ENCODE results near the gene IDH3A. TPM values are rescaled to one million over a fixed set of nuclear protein-coding genes. Genes with fewer than 3 reads are reported as not detected.

Gene IDH3A
- total RNA-seq, 1 donor from 2014 or later, result 28.9 TPM

- no peak overlapping the region for H3K4me3 Mint-ChIP-seq
- DNase-seq (ENCODE audit: low spot score in 2 of 2, unreplicated experiment in 2 of 2), result no peak
- H3K9me3 Mint-ChIP-seq, result no peaks in the 10 kb centered on the region
- H3K27ac Mint-ChIP-seq, result no peak overlapping the region
- H3K36me3 Mint-ChIP-seq, result peaks cover 40% of the 10 kb centered on the region
- H3K4me1 Mint-ChIP-seq, result no peaks in the 10 kb centered on the region
- TF ChIP-seq CTCF (IDR thresholded peaks at IDR 0.05; ENCODE audit: unreplicated experiment), result no peak
- H3K27me3 Mint-ChIP-seq (ENCODE audit: low read depth), result no peaks in the 10 kb centered on the region
Observed at GRCh38 chr15:78170848-78171773, 21.9 kb downstream of the IDH3A start.

- Mint-ChIP-seq H3K9me3 (no peaks in the 10 kb centered on the region), H3K27ac (no peak overlapping the region), H3K36me3 (peaks cover 38% of the 10 kb centered on the region), H3K27me3 (ENCODE audit: low read depth) (peaks cover under 1% of the 10 kb centered on the region), H3K4me1 (no peaks in the 10 kb centered on the region), H3K4me3 (no peak overlapping the region)
- DNase-seq (ENCODE audit: low spot score in 2 of 2, unreplicated experiment in 2 of 2), result no peak
- no peak for TF ChIP-seq CTCF (IDR thresholded peaks at IDR 0.05; ENCODE audit: unreplicated experiment)
Observed at GRCh38 chr15:78171864-78172472, 22.8 kb downstream of the IDH3A start.

GRCh38 chr15:78174401-78174800 is 25.2 kb downstream of the IDH3A start:
- H3K9me3 Mint-ChIP-seq, result no peaks in the 10 kb centered on the region
- DNase-seq (ENCODE audit: low spot score in 2 of 2, unreplicated experiment in 2 of 2), result no peak
- H3K27ac Mint-ChIP-seq, result no peak overlapping the region
- TF ChIP-seq CTCF (IDR thresholded peaks at IDR 0.05; ENCODE audit: unreplicated experiment), result no peak
- peaks cover 20% of the 10 kb centered on the region for H3K36me3 Mint-ChIP-seq
- no peak overlapping the region for H3K4me3 Mint-ChIP-seq
- H3K27me3 Mint-ChIP-seq (ENCODE audit: low read depth), result peaks cover 2% of the 10 kb centered on the region
- H3K4me1 Mint-ChIP-seq, result no peaks in the 10 kb centered on the region

GRCh38 chr15:78175330-78175729 is 26.2 kb downstream of the IDH3A start:
- peaks cover 2% of the 10 kb centered on the region for H3K27me3 Mint-ChIP-seq (ENCODE audit: low read depth)
- H3K27ac Mint-ChIP-seq, result no peak overlapping the region
- no peak for DNase-seq (ENCODE audit: low spot score in 2 of 2, unreplicated experiment in 2 of 2)
- H3K4me3 Mint-ChIP-seq, result no peak overlapping the region
- H3K9me3 Mint-ChIP-seq, result no peaks in the 10 kb centered on the region
- peaks cover 19% of the 10 kb centered on the region for H3K36me3 Mint-ChIP-seq
- no peaks in the 10 kb centered on the region for H3K4me1 Mint-ChIP-seq
- TF ChIP-seq CTCF (IDR thresholded peaks at IDR 0.05; ENCODE audit: unreplicated experiment), result no peak

GRCh38 chr15:78177447-78177873 is 28.3 kb downstream of the IDH3A start:
- DNase-seq (ENCODE audit: low spot score in 2 of 2, unreplicated experiment in 2 of 2), result peak in 1 of 2 experiments; percentile 57
- H3K9me3 Mint-ChIP-seq, result no peaks in the 10 kb centered on the region
- H3K36me3 Mint-ChIP-seq, result peaks cover 5% of the 10 kb centered on the region

More at GRCh38 chr15:78177447-78177873, 28.3 kb downstream of the IDH3A start:
- peaks cover 2% of the 10 kb centered on the region for H3K27me3 Mint-ChIP-seq (ENCODE audit: low read depth)
- no peak overlapping the region for H3K27ac Mint-ChIP-seq
- peak; percentile 45 for TF ChIP-seq CTCF (IDR thresholded peaks at IDR 0.05; ENCODE audit: unreplicated experiment)
- H3K4me1 Mint-ChIP-seq, result no peaks in the 10 kb centered on the region
- no peak overlapping the region for H3K4me3 Mint-ChIP-seq
